HG03280 (cell line): ENCODE results near the gene FOXP1.

Source experiments
- ATAC-seq: cut with Tn5 transposase; IDR thresholded peaks from one replicate; pipeline ENCODE4 v1.9.1; 2021; ENCODE audit warnings: mild to moderate bottlenecking, moderate library complexity; ENCODE audit not compliant: unreplicated experiment

The FOXP1 gene

DNA sequence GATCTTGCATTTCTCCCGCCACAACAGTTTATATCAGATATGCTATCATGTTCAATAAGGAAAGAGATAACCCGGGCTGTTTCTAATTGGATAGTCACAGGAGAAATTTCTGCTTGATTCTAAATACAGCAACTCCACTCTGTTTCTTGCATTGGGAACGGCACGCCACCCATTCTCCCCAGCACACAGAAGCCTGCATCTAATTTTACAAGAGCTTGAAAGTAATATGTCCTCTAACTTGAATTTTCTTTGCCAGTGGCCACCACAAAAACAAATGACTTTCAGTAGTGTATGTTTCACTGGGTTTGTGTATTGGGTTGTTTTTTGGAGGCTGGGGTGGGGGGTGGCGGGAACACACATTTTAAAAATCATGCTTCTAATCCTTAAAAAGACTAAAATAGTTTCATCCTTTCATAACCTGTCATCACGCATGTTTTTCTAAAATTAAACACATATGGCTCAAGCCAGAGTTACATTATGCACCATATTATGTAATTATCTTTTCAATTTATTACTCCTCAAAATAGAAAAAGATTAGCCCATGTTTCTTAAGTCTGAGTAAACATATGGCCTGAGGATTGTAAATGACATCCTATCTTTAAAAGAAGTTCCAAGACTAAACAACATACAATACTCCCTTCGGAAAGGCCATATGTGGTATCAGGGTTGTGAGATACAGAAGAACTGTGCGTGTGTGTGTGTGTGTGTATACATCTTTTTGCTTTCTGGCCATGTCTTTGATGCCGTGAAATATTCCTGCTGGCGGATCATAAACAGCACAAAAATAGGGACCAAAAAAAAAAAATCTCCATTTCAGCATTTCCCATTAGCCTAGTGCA is 176.3 kb downstream of the FOXP1 start:
- no peak for ATAC-seq

DNA sequence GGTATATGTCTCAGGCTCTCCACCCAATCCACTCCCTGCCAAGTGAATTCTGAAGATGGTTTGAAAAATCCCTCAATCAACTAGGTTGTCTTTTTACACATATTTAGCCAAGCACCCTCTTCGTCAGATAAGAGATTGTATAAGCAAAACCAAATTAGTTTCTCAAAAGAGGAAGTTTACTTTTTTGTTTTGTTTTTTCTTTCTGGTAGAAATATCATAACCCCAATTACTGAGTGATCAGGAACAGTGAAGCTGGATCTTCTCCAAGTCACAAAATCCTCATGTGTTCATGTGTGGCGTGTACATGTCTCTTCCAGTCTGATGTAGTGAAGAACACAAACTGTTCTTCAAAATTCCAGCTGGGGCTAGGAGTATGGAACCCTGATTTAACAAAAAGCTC is 180.6 kb downstream of the FOXP1 start:
- ATAC-seq, result no peak

DNA sequence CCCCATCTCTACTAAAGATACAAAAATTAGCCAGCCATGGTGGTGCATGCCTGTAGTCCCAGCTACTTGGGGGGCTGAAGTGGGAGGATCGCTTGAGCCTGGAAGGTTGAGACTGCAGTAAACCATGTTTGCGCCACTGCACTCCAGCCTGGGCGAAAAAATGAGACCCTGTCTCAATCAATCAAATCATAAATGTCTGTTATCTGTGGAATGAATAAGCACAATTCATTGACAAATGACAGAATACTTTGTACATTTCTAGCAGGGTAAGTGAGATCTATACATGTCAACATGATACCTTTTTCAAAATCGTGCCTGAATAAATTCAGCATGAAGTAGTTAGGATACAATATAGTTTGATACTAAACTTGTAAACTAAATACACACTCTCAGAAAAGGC is 181.2 kb downstream of the FOXP1 start:
- ATAC-seq, result no peak

DNA sequence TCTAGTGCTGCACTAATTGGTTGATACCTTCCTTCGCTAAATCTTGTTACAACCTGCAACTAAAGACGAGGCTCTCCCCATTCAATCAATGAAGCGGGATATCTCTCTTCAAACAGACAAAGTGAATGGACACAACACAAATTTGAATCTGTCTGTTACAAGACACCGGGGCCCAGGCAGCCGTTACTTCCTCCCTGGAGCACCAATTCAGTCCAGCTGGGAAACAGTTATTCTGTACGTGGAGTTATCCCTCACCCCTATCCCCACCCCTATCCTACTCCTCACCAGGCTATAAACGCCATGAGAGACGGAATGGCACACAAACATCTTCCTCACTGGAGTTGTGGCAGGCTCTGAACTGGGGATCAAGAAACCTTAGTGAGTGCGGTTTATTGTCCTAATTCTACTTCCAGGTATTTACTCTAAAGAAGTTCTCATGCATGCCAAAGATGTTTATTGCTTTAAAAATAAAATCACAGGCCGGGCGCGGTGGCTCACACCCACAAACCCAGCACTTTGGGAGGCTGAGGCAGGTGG is 181.8 kb downstream of the FOXP1 start:
- no peak for ATAC-seq

DNA sequence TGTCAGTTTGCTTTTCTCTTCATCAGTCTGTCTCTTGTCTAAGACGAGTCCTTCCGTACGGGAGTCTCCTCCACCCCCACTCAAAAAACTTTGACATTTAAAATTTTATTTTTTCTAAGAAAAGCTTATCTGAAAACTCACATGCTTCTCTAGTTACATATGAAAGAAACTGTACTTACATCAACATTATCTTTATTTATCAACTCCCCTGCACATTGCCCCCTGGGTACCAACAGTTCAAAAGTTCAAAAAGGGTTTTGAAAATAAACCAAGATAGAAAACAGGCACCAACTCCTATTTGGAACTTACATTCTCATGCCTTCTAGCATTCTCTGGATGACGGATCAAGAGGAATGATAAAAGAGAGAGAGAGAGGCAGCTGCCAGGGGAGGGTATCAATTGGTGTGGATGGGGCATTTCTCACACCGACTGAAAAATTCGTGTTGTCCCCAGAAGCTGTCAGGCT is 182.5 kb downstream of the FOXP1 start:
- no peak for ATAC-seq

DNA sequence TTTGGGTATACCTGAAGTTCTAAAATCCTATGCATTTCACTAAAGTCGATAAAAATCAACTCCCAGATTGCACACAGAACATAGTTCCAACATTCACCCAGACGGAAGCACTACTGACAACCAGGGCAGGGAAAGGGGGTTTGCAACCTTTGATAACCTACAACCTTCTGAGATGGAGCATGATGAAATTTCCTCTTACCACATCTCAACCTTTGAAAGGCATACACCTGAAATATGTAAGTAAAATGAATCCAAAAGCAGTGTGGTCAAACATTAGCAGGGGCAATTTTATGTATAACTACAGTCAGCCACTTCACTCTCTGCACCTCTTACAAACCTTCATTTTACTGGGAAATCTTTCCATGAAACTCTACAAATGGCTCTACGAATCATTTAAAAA is 184.1 kb downstream of the FOXP1 start:
- no peak for ATAC-seq

DNA sequence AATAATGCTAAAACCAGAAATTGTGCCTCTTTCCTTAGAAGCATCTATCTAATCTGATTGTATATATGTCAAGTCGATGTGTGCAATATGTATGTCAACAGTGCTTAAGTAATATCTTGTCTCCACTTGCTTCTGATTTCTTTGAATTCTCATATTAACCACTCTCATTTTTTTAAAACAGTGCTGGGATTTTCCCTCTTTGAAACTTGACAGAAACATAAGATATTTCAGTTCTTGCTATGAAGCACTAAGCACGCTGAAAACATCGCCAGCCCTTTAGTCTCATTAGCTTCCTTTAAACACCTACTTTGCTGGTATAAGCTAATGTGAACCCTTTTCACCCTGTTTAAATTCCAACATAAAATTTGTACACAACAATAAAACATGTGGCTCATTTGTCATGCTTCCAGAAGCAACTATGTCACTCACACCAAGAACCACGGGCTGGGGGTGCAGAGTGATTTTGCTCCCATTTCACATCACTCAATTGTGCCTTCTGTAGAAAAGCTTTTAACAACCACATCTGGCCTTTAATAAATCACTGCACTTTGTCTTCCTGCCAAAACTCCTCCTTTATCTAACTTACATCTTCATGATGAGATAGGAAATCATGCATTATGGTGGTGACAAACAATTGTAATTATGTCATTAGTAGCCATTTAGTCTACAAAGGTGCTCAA is 185.2 kb downstream of the FOXP1 start:
- ATAC-seq, result no peak

DNA sequence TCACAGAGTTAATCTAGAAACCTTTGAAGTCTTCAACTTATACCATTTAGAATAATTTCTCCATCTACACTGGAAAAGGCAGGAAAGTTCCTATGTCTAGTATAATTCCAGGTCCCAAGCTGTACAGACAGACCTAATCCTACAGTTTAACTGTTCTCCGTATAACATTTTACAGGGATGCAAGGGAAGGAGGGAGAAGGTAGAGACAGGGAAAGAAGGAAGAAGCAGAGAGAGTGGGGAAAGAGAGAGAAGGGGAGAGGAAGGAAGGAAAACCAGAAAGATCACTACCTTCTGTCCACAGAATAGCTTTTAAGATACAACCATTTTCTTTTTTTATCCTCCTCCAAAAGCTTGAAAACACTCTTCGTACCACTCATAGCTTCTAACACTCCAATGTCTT is 185.8 kb downstream of the FOXP1 start:
- ATAC-seq, result no peak

DNA sequence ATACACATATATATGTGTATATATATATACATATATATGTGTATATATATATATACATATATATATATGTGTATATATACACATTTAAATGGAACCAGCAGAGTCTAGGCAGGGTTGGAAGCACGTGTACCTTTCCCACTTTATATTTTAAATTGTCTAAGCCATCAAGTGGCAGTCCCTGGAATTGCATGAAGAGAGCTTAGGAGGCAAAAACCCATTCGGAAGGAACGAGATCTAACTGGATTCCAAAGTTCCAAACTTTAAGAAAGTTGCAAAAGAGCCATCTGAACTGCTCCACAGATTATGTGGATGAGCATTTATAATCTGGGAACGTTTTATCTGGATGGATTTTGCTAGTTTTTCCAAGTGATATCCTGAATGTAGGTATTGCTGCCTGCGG is 186.5 kb downstream of the FOXP1 start:
- no peak for ATAC-seq

DNA sequence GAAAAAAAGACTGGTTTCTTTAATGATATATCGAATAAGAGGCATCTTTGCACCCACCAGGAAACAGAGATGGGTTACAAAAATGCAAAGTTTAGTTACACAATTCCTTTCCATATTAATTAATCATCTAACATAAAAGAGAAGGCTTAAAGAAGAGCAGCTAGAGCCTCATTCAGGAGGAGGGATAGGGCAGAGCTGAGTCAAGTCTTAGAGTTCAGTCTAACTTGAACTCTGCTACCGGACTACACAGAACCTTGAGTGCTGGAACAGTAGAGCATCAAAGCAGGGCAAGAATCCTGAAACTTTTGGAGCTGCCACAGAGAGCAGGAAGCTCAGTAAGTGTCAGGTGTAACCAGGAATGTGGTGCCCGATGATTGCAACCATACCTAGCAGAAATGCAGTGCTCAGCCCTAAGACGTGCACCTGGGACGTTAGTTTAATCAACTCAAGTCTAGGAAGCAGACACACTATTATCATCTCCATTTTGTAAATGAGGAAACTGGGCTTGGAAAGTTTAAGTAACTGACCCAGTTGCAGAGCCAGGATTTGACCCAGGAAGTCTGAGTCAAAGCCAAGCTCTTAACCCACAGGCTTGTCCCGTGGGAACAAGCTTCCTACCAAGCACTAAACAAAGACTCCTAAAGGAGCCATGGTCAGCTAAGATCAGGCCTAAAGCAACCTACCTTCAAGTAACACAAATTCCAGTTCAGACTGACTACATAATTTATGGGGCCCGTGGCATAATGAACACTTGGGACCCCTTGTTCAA is 187.4 kb downstream of the FOXP1 start:
- ATAC-seq, result no peak

DNA sequence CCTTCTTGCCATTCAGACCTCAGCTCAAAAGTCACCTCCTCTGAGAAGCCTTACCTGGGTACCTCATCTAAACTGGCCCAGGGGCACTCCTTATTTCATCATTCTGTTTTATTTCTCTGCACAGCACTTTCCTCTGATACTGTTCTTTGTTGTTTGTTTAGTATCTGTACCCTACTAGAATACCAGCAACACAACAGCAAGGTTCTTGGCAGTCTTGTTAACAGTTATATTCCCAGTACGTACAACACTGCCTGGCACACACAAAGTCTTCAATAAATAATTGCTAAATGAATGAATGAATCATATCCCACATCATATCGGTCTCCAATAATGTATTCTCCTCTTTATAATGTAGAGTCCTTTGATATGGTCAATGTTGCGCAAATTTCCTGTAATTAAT is 188.1 kb downstream of the FOXP1 start:
- ATAC-seq, result no peak

DNA sequence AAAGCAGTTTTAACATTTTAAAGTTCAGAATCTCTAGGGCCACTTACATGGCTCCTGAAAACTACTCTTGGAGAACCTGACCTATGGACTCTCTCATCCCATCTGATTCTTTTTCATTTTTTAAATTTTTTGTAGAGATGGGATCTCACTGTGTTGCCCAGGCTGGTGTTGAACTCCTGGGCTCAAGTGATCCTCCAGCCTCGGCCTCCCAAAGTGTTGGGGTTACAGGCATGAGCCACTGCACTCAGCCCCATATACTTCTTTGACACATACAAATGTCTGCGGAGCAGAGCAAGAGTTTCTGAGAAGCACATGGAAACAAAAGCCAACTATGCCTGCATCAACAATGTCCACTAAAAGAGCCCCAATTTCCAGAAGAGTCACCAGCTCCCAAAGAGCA is 189.8 kb downstream of the FOXP1 start:
- ATAC-seq, result no peak

DNA sequence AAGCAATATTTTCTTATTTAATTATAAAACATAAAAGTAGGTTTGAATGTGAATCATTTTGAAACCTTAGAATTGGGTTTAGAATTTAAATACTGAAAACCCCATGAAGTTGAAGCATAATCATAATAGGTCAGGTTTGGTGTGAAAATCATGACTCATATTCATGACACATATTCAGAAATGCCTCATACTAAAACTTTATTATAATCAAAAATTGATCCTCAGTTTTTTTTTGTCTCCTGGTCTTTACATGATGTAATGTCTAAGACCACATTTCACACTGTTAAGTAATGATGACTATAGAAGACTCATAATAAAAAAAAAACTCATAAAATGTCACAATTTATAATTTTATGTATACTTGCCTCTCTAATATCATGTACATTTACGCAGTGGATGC is 190.4 kb downstream of the FOXP1 start:
- ATAC-seq, result no peak

DNA sequence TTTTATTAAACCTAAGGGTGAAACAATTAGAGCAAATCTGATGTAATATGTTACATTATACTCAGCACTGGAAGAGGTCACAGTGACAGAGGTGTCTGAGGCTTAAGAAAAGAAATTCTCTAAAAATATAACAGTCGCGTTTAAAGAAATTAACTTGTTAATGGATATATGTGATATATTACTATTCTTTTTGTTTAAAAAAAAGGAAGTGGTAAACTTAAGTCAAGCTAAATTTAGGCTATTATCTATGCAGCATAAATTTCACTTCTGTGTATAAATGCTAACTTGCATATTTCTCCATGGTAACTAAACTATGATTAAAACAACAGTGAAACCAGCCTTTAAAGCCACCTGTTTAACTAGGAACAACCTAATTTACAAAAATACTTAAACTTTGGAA is 191.3 kb downstream of the FOXP1 start:
- ATAC-seq, result peak; percentile 76

DNA sequence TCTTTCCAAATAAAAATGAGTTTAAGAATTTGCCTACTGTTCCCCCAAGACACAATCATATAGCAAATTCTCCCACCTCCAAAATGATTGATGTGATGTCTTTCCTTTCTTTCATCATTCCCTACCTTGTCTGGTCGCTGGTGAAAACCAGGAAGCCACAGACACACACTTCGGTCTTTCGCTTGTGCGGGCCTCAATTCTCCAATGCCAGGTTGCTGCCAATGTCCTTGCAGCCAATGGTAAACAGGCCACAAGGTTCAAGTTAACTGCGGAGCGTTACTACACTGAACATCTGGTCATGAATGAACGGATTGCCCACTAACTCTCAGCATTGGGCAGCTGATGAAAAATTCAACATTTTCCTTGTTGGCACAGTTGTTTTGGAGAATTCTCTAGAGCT is 192.2 kb downstream of the FOXP1 start:
- no peak for ATAC-seq

DNA sequence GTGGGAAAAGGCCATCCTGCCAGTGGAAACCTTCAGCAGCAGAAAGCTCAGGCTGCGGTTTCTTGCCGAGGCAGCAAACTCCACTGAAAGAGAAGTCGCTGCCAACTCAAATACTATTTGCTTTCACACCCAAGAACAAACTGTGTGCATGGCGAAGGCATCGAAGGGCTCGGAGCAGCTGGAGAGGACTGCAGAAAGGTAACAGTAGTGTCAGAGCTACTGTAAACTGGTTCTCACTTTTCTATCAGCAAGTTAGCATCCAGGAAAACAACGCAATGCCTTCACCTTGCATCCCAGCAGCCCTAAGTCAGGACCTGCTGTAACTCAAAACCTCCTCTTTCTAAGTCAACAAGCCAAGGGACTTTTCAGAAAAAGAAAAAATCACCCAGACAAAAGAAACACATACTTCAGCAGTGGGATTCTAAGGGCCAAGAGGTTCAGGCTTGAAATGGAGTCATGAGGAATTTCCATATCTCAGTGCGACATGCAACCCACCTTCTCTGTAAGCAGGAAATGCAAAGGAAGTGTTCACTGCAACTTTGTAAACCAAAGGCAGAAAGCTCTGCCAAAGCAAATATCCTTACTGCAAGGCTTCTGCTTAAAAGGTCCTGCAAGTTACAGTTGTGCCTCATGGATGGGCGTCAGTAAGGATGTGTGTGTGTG is 193.5 kb downstream of the FOXP1 start:
- no peak for ATAC-seq

DNA sequence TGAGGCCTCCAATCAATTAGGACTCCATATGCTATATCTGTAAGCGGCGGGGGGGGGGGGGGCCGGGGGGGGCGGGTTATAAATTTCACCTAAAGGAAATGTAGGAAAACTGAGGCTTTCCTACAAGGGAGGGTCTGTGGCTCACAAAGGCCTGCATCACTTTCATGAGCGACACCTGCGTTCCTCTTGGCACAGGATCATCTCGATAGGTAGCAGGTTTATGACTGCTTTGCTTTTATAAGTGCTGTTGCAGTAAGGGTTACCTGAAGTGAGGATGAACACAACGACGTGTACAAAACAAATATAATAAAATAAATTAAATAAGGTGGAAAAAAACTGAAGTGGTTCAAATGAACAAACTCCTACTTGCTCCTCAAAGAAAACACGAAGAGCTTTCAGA is 194.3 kb downstream of the FOXP1 start:
- no peak for ATAC-seq

DNA sequence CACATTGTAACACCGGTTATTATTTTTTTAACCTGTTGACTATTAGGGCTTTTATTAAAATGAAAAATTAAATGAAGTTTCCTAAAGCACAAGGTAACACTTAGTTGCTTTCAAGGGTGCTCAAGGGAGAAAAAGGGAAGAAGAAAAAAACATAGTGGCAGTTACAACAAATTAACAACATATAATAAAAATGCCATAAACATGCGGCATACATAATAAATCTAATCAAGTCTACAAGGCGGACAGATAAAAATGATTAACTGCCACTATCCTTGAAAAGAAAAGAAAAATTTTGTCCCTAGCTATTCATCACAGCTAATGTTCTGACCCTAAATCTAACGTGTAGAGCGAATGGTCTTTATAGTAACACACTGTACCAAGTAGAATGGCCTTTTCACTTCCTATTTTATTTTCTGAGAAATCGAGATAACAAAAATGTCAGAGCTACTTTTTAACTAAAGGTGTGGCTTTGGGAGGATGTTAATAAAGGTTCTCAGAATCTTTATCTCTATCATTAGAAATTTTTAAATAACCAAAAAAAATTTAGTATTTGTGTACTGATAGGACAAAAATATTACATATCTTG is 194.9 kb downstream of the FOXP1 start:
- no peak for ATAC-seq

DNA sequence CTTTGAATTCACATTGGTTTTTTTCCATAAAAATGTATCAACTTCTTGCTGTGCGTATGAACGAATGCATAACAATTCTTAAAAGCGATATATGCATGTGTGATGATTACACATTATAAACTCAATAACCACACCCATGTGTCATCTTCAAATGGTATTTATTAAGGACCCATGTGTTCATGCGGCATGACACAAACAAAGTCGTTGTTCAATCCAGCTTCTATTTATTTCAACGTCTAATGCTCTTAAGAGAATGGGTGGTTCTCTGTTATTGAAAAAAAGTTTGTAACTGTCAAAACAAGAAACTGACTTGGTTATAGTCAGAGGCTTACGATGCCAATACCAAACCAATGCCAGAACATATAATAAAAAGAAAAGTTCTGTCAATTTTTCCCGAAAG is 195.9 kb downstream of the FOXP1 start:
- ATAC-seq, result no peak
